ENCODE results near the gene RIMKLB. TPM values are rescaled to one million over a fixed set of nuclear protein-coding genes. Genes with fewer than 3 reads are reported as not detected.

The RIMKLB gene
- total and polyA plus RNA-seq, 10 of the 15 experiments (the other 5 are each of a cell fraction or from before 2014, with no cell fraction given), result 0.15 to 0.83 (median 0.46) TPM

DNA sequence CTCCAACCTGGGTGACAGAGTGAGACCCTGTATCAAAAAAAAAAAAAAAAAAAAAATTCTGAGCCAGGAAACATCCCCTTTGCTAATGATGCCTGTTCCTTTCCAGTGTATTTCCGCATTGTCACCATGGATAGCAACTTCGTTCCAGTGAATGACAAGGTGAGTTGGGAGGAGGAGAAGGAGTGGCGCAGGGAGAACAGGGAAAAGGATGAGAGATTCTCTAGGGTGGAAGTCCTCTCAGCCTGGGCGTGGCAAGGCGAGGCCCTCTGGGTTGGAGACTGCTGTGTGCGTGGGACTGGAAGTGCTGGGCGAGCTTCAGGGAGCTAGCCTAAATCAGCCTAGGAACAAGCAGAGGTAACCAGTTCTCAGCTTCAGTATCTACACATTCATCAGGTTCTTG is 131.8 kb downstream of the RIMKLB start:
- ATAC-seq (no peak), DNase-seq (ENCODE audit: low read depth, low spot score) (no peak), FAIRE-seq (no peak)
- H3K4me2 ChIP-seq (ENCODE audit: control insufficient read depth, insufficient read depth), result no peak overlapping the region
- H3K79me2 ChIP-seq (ENCODE audit: control insufficient read depth, insufficient read depth, low read length), result no peaks in the 10 kb centered on the region
- in situ Hi-C loops (cut with MboI) (no loop called here), intact Hi-C loops (cut with micrococcal nuclease; ENCODE audit: unreplicated experiment) (no loop called here)
- SMC1A ChIA-PET (ENCODE audit: uncharacterized antibody, unreplicated experiment), result no interaction called here
- no TSS peak for BruUV-seq (replicated peaks)
- POLR2A ChIA-PET, result no interaction called here
- H2AFZ ChIP-seq (ENCODE audit: control insufficient read depth, low read depth, low read length), result no peak overlapping the region
- H3K27ac ChIP-seq (ENCODE audit: control insufficient read depth, insufficient read depth), result no peak overlapping the region
- RAD21 ChIA-PET (ENCODE audit: unreplicated experiment), result no interaction called here
- H3K36me3 ChIP-seq (ENCODE audit: control insufficient read depth in 2 of 2, insufficient read depth in 2 of 2, low read length in 1 of 2), result no peaks in the 10 kb centered on the region
- no peaks in the 10 kb centered on the region for H4K20me1 ChIP-seq (ENCODE audit: control insufficient read depth, insufficient read depth)
- H3K27me3 ChIP-seq (replicated peaks in 1 of 2; ENCODE audit: control insufficient read depth in 2 of 2, insufficient read depth in 2 of 2, low read length in 1 of 2), result no peaks in the 10 kb centered on the region
- no peak overlapping the region for H3K9ac ChIP-seq (ENCODE audit: control insufficient read depth, insufficient read depth, low read length)
- H3K9me3 ChIP-seq (replicated peaks; ENCODE audit: control insufficient read depth, insufficient read depth, low read length), result no peaks in the 10 kb centered on the region
- 55% methylated on average over 7 of the region's 7 CpGs for WGBS (ENCODE audit: insufficient coverage, insufficient replicate concordance, low lambda C conversion rate, missing lambda C conversion rate)
- TF ChIP-seq RB1 (IDR thresholded peaks at IDR 0.05; ENCODE audit: borderline replicate concordance), result no peak
- no peak for TF ChIP-seq MTA3 (IDR thresholded peaks at IDR 0.05; ENCODE audit: borderline replicate concordance, low read length)
- TF ChIP-seq NR2C1 (IDR thresholded peaks at IDR 0.05), result no peak
- TF ChIP-seq, protein P1, sequence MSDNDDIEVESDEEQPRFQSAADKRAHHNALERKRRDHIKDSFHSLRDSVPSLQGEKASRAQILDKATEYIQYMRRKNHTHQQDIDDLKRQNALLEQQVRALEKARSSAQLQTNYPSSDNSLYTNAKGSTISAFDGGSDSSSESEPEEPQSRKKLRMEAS (IDR thresholded peaks at IDR 0.05; ENCODE audit: low read depth, low read length), result no peak
- TF ChIP-seq SMAD5 (IDR thresholded peaks at IDR 0.05; ENCODE audit: low read depth), result no peak
- TF ChIP-seq CHD4 (IDR thresholded peaks at IDR 0.05), result no peak
- CTCF ChIA-PET, result interaction anchor here (1.6 kb wide), 1 partner anchor 286 kb away, joined by 4 read pairs; no protein-coding TSS in a partner anchor
- H3K4me1 ChIP-seq (ENCODE audit: control insufficient read depth, insufficient read depth, low read length), result no peaks in the 10 kb centered on the region
- H3K4me3 ChIP-seq, result no peak overlapping the region

DNA sequence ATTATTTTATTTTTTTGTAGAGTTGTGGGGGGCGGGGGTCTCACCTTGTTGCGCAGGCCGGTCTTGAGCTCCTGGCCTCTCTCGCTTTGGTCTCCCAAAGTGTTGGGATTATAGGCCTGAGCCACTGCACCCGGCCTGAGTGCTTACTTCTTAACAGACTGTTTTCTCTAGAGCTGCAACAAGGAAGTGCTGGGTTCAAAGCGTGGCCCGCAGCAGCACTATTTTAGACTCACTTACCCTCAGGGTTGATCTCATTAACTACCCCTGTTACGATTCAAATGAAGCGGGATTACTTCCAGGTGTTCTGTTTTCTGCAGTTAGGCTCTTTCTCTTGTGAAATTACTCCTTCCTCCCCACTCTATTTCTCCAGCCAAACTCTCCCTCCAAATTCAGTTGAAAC is 133.3 kb downstream of the RIMKLB start:
- ChIA-PET SMC1A (ENCODE audit: uncharacterized antibody, unreplicated experiment) (no interaction called here), CTCF (interaction anchor here (1.1 to 1.6 kb wide), 2 partner anchors 29 to 287 kb away, joined by 4 read pairs; no protein-coding TSS in a partner anchor), RAD21 (ENCODE audit: unreplicated experiment) (no interaction called here), POLR2A (no interaction called here)
- Histone ChIP-seq H3K4me2 (ENCODE audit: control insufficient read depth, insufficient read depth) (no peak overlapping the region), H3K9me3 (replicated peaks; ENCODE audit: control insufficient read depth, insufficient read depth, low read length) (no peaks in the 10 kb centered on the region), H3K36me3 (ENCODE audit: control insufficient read depth in 2 of 2, insufficient read depth in 2 of 2, low read length in 1 of 2) (no peaks in the 10 kb centered on the region), H3K27me3 (replicated peaks in 1 of 2; ENCODE audit: control insufficient read depth in 2 of 2, insufficient read depth in 2 of 2, low read length in 1 of 2) (no peaks in the 10 kb centered on the region), H3K79me2 (ENCODE audit: control insufficient read depth, insufficient read depth, low read length) (no peaks in the 10 kb centered on the region), H3K27ac (ENCODE audit: control insufficient read depth, insufficient read depth) (no peak overlapping the region), H3K9ac (ENCODE audit: control insufficient read depth, insufficient read depth, low read length) (no peak overlapping the region), H4K20me1 (ENCODE audit: control insufficient read depth, insufficient read depth) (no peaks in the 10 kb centered on the region), H2AFZ (ENCODE audit: control insufficient read depth, low read depth, low read length) (no peak overlapping the region), H3K4me1 (ENCODE audit: control insufficient read depth, insufficient read depth, low read length) (no peaks in the 10 kb centered on the region), H3K4me3 (no peak overlapping the region)
- no peak for FAIRE-seq
- ATAC-seq, result no peak
- 63% methylated on average over 9 of the region's 9 CpGs for WGBS (ENCODE audit: insufficient coverage, insufficient replicate concordance, low lambda C conversion rate, missing lambda C conversion rate)
- BruUV-seq (replicated peaks), result no TSS peak
- no peak for DNase-seq (ENCODE audit: low read depth, low spot score)
- intact Hi-C loops (cut with micrococcal nuclease; ENCODE audit: unreplicated experiment), result no loop called here
- in situ Hi-C loops (cut with MboI), result no loop called here
- TF ChIP-seq, protein P2, sequence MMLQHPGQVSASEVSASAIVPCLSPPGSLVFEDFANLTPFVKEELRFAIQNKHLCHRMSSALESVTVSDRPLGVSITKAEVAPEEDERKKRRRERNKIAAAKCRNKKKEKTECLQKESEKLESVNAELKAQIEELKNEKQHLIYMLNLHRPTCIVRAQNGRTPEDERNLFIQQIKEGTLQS (IDR thresholded peaks at IDR 0.05; ENCODE audit: borderline replicate concordance, extremely low read depth, low read depth, low read length), result no peak
- TF ChIP-seq SREBF2 (IDR thresholded peaks at IDR 0.05; ENCODE audit: low read length) (no peak), BCL11A (IDR thresholded peaks at IDR 0.05; ENCODE audit: low read depth, low read length) (no peak), CBX3 (IDR thresholded peaks at IDR 0.05; ENCODE audit: borderline replicate concordance, low read depth) (no peak), CHD1 (IDR thresholded peaks at IDR 0.05; ENCODE audit: low read depth, low read length) (no peak), IRF4 (IDR thresholded peaks at IDR 0.05; ENCODE audit: low read depth, low read length) (no peak), SUPT20H (IDR thresholded peaks at IDR 0.05; ENCODE audit: borderline replicate concordance, control insufficient read depth, low read depth, low read length) (no peak)
- TF ChIP-seq, protein P3, sequence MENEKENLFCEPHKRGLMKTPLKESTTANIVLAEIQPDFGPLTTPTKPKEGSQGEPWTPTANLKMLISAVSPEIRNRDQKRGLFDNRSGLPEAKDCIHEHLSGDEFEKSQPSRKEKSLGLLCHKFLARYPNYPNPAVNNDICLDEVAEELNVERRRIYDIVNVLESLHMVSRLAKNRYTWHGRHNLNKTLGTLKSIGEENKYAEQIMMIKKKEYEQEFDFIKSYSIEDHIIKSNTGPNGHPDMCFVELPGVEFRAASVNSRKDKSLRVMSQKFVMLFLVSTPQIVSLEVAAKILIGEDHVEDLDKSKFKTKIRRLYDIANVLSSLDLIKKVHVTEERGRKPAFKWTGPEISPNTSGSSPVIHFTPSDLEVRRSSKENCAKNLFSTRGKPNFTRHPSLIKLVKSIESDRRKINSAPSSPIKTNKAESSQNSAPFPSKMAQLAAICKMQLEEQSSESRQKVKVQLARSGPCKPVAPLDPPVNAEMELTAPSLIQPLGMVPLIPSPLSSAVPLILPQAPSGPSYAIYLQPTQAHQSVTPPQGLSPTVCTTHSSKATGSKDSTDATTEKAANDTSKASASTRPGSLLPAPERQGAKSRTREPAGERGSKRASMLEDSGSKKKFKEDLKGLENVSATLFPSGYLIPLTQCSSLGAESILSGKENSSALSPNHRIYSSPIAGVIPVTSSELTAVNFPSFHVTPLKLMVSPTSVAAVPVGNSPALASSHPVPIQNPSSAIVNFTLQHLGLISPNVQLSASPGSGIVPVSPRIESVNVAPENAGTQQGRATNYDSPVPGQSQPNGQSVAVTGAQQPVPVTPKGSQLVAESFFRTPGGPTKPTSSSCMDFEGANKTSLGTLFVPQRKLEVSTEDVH (IDR thresholded peaks at IDR 0.05; ENCODE audit: low read depth, partially characterized antibody), result no peak
- TF ChIP-seq, protein P4, sequence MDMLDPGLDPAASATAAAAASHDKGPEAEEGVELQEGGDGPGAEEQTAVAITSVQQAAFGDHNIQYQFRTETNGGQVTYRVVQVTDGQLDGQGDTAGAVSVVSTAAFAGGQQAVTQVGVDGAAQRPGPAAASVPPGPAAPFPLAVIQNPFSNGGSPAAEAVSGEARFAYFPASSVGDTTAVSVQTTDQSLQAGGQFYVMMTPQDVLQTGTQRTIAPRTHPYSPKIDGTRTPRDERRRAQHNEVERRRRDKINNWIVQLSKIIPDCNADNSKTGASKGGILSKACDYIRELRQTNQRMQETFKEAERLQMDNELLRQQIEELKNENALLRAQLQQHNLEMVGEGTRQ (IDR thresholded peaks at IDR 0.05; ENCODE audit: borderline replicate concordance, low read depth, low read length), result no peak
